ENCODE measurements around the gene ZNF554.

Gene ZNF554

GRCh38 chr19:2846180-2846894, 26.7 kb downstream of the ZNF554 start:
- TF ChIP-seq CTCF (conservative IDR thresholded peaks at IDR 0.05) (no peak), ZFX (IDR thresholded peaks at IDR 0.05) (no peak)
- H3K27ac ChIP-seq, result no peak overlapping the region

- TF ChIP-seq CTCF (conservative IDR thresholded peaks at IDR 0.05) (no peak), ZFX (IDR thresholded peaks at IDR 0.05) (no peak)
- H3K27ac ChIP-seq, result no peak overlapping the region
These were observed 27.8 kb downstream of the ZNF554 start for GRCh38 chr19:2847507-2847906.

GRCh38 chr19:2848616-2849015, 28.9 kb downstream of the ZNF554 start:
- TF ChIP-seq ZFX (IDR thresholded peaks at IDR 0.05), result no peak
- TF ChIP-seq CTCF (conservative IDR thresholded peaks at IDR 0.05), result no peak
- no peak overlapping the region for H3K27ac ChIP-seq

GRCh38 chr19:2850256-2850925, 30.7 kb downstream of the ZNF554 start:
- H3K27ac ChIP-seq, result no peak overlapping the region
- TF ChIP-seq ZFX (IDR thresholded peaks at IDR 0.05) (no peak), CTCF (conservative IDR thresholded peaks at IDR 0.05) (no peak)

- no peak overlapping the region for H3K27ac ChIP-seq
- TF ChIP-seq ZFX (IDR thresholded peaks at IDR 0.05) (no peak), CTCF (conservative IDR thresholded peaks at IDR 0.05) (no peak)
These were observed 32.9 kb downstream of the ZNF554 start for GRCh38 chr19:2852598-2852997.

- TF ChIP-seq CTCF (conservative IDR thresholded peaks at IDR 0.05) (no peak), ZFX (IDR thresholded peaks at IDR 0.05) (no peak)
- no peak overlapping the region for H3K27ac ChIP-seq
These were observed 33.4 kb downstream of the ZNF554 start for GRCh38 chr19:2853015-2853606.

GRCh38 chr19:2854849-2855248, 35.2 kb downstream of the ZNF554 start:
- TF ChIP-seq CTCF (conservative IDR thresholded peaks at IDR 0.05), result no peak
- TF ChIP-seq ZFX (IDR thresholded peaks at IDR 0.05), result no peak
- no peak overlapping the region for H3K27ac ChIP-seq

All from C4-2B (cell line).